ENCODE data around the gene CORO1C. TPM values are rescaled to one million over a fixed set of nuclear protein-coding genes. Genes with fewer than 3 reads are reported as not detected.
A peak's percentile ranks its signal among the peaks of the same experiment; 100 is the strongest.

The CORO1C gene
- polyA plus RNA-seq, 2 donors: 23.6 to 40.2 TPM

- H3K4me3 ChIP-seq (ENCODE audit: low read depth in 1 of 2, low read length in 2 of 2): no peak overlapping the region
- no peaks in the 10 kb centered on the region for H3K27me3 ChIP-seq (ENCODE audit: control insufficient read depth in 1 of 2, insufficient read depth in 2 of 2, low read length in 2 of 2)
- H3K36me3 ChIP-seq (ENCODE audit: control insufficient read depth in 2 of 2, insufficient read depth in 2 of 2, low read length in 1 of 2): peaks cover 0 to 6% of the 10 kb centered on the region in 2 donors
- H3K9me3 ChIP-seq (ENCODE audit: control insufficient read depth in 2 of 2, insufficient read depth in 1 of 2, low read depth in 1 of 2, low read length in 1 of 2): no peaks in the 10 kb centered on the region
- peak overlapping the region in 1 of 2 donors; percentile 40 for H3K27ac ChIP-seq (ENCODE audit: low read depth in 2 of 2, low read length in 1 of 2)
- WGBS, 2 donors: 63 to 70% methylated on average over 10 of the region's 10 CpGs
- H3K4me1 ChIP-seq (ENCODE audit: control insufficient read depth in 2 of 2, insufficient read depth in 2 of 2, low read length in 1 of 2): peaks cover 5 to 12% of the 10 kb centered on the region in 2 donors
Observed at GRCh38 chr12:108702595-108703320, 28.6 kb downstream of the CORO1C start.

- no peaks in the 10 kb centered on the region for H3K27me3 ChIP-seq (ENCODE audit: control insufficient read depth in 1 of 2, insufficient read depth in 2 of 2, low read length in 2 of 2)
- H3K4me3 ChIP-seq (ENCODE audit: low read depth in 1 of 2, low read length in 2 of 2): no peak overlapping the region
- 22 to 42% methylated on average over 5 of the region's 5 CpGs for WGBS, 2 donors
- peaks cover 5 to 12% of the 10 kb centered on the region in 2 donors for H3K4me1 ChIP-seq (ENCODE audit: control insufficient read depth in 2 of 2, insufficient read depth in 2 of 2, low read length in 1 of 2)
- no peaks in the 10 kb centered on the region for H3K9me3 ChIP-seq (ENCODE audit: control insufficient read depth in 2 of 2, insufficient read depth in 1 of 2, low read depth in 1 of 2, low read length in 1 of 2)
- peaks cover 0 to 6% of the 10 kb centered on the region in 2 donors for H3K36me3 ChIP-seq (ENCODE audit: control insufficient read depth in 2 of 2, insufficient read depth in 2 of 2, low read length in 1 of 2)
- H3K27ac ChIP-seq (ENCODE audit: low read depth in 2 of 2, low read length in 1 of 2): peak overlapping the region; percentile 66 to 79
Observed at GRCh38 chr12:108701779-108702441, 29.4 kb downstream of the CORO1C start.

- Histone ChIP-seq H3K27me3 (ENCODE audit: control insufficient read depth in 1 of 2, insufficient read depth in 2 of 2, low read length in 2 of 2) (no peaks in the 10 kb centered on the region), H3K4me3 (ENCODE audit: low read depth in 1 of 2, low read length in 2 of 2) (no peak overlapping the region), H3K4me1 (ENCODE audit: control insufficient read depth in 2 of 2, insufficient read depth in 2 of 2, low read length in 1 of 2) (peaks cover 5 to 12% of the 10 kb centered on the region in 2 donors), H3K36me3 (ENCODE audit: control insufficient read depth in 2 of 2, insufficient read depth in 2 of 2, low read length in 1 of 2) (peaks cover 0 to 6% of the 10 kb centered on the region in 2 donors), H3K9me3 (ENCODE audit: control insufficient read depth in 2 of 2, insufficient read depth in 1 of 2, low read depth in 1 of 2, low read length in 1 of 2) (no peaks in the 10 kb centered on the region), H3K27ac (ENCODE audit: low read depth in 2 of 2, low read length in 1 of 2) (peak overlapping the region; percentile 49 to 66)
- WGBS, 2 donors: 51 to 71% methylated on average over 12 of the region's 12 CpGs
Observed at GRCh38 chr12:108700833-108701541, 30.3 kb downstream of the CORO1C start.

- WGBS, 2 donors: 66 to 76% methylated on average over 3 of the region's 3 CpGs
- Histone ChIP-seq H3K27ac (ENCODE audit: low read depth in 2 of 2, low read length in 1 of 2) (peak overlapping the region; percentile 14 to 55), H3K4me3 (ENCODE audit: low read depth in 1 of 2, low read length in 2 of 2) (no peak overlapping the region), H3K9me3 (ENCODE audit: control insufficient read depth in 2 of 2, insufficient read depth in 1 of 2, low read depth in 1 of 2, low read length in 1 of 2) (no peaks in the 10 kb centered on the region), H3K4me1 (ENCODE audit: control insufficient read depth in 2 of 2, insufficient read depth in 2 of 2, low read length in 1 of 2) (peaks cover 6 to 13% of the 10 kb centered on the region in 2 donors), H3K27me3 (ENCODE audit: control insufficient read depth in 1 of 2, insufficient read depth in 2 of 2, low read length in 2 of 2) (no peaks in the 10 kb centered on the region), H3K36me3 (ENCODE audit: control insufficient read depth in 2 of 2, insufficient read depth in 2 of 2, low read length in 1 of 2) (peaks cover 0 to 6% of the 10 kb centered on the region in 2 donors)
Observed at GRCh38 chr12:108699955-108700563, 31.3 kb downstream of the CORO1C start.

- Histone ChIP-seq H3K27ac (ENCODE audit: low read depth in 2 of 2, low read length in 1 of 2) (peak overlapping the region; percentile 21 to 55), H3K27me3 (ENCODE audit: control insufficient read depth in 1 of 2, insufficient read depth in 2 of 2, low read length in 2 of 2) (no peaks in the 10 kb centered on the region), H3K36me3 (ENCODE audit: control insufficient read depth in 2 of 2, insufficient read depth in 2 of 2, low read length in 1 of 2) (peaks cover 0 to 6% of the 10 kb centered on the region in 2 donors), H3K4me3 (ENCODE audit: low read depth in 1 of 2, low read length in 2 of 2) (no peak overlapping the region), H3K9me3 (ENCODE audit: control insufficient read depth in 2 of 2, insufficient read depth in 1 of 2, low read depth in 1 of 2, low read length in 1 of 2) (no peaks in the 10 kb centered on the region), H3K4me1 (ENCODE audit: control insufficient read depth in 2 of 2, insufficient read depth in 2 of 2, low read length in 1 of 2) (peaks cover 8 to 11% of the 10 kb centered on the region in 2 donors)
- WGBS, 2 donors: 50 to 53% methylated on average over 1 of the region's 1 CpG
Observed at GRCh38 chr12:108697905-108698304, 33.4 kb downstream of the CORO1C start.

GRCh38 chr12:108696996-108697290 is 34.4 kb downstream of the CORO1C start:
- Histone ChIP-seq H3K9me3 (ENCODE audit: control insufficient read depth in 2 of 2, insufficient read depth in 1 of 2, low read depth in 1 of 2, low read length in 1 of 2) (no peaks in the 10 kb centered on the region), H3K4me1 (ENCODE audit: control insufficient read depth in 2 of 2, insufficient read depth in 2 of 2, low read length in 1 of 2) (peaks cover 5 to 10% of the 10 kb centered on the region in 2 donors), H3K27ac (ENCODE audit: low read depth in 2 of 2, low read length in 1 of 2) (peak overlapping the region in 1 of 2 donors; percentile 90), H3K36me3 (ENCODE audit: control insufficient read depth in 2 of 2, insufficient read depth in 2 of 2, low read length in 1 of 2) (peaks cover 0 to 2% of the 10 kb centered on the region in 2 donors), H3K27me3 (ENCODE audit: control insufficient read depth in 1 of 2, insufficient read depth in 2 of 2, low read length in 2 of 2) (no peaks in the 10 kb centered on the region), H3K4me3 (ENCODE audit: low read depth in 1 of 2, low read length in 2 of 2) (no peak overlapping the region)
- 30 to 68% methylated on average over 2 of the region's 2 CpGs for WGBS, 2 donors

GRCh38 chr12:108696111-108696995 is 35.0 kb downstream of the CORO1C start:
- Histone ChIP-seq H3K36me3 (ENCODE audit: control insufficient read depth in 2 of 2, insufficient read depth in 2 of 2, low read length in 1 of 2) (peaks cover 0 to 2% of the 10 kb centered on the region in 2 donors), H3K27ac (ENCODE audit: low read depth in 2 of 2, low read length in 1 of 2) (peak overlapping the region; percentile 90 to 94), H3K27me3 (ENCODE audit: control insufficient read depth in 1 of 2, insufficient read depth in 2 of 2, low read length in 2 of 2) (no peaks in the 10 kb centered on the region), H3K4me3 (ENCODE audit: low read depth in 1 of 2, low read length in 2 of 2) (no peak overlapping the region), H3K9me3 (ENCODE audit: control insufficient read depth in 2 of 2, insufficient read depth in 1 of 2, low read depth in 1 of 2, low read length in 1 of 2) (no peaks in the 10 kb centered on the region), H3K4me1 (ENCODE audit: control insufficient read depth in 2 of 2, insufficient read depth in 2 of 2, low read length in 1 of 2) (peaks cover 5 to 11% of the 10 kb centered on the region in 2 donors)
- WGBS, 2 donors: 28 to 48% methylated on average over 9 of the region's 9 CpGs

GRCh38 chr12:108694812-108695278 is 36.5 kb downstream of the CORO1C start:
- WGBS, 2 donors: 43 to 49% methylated on average over 2 of the region's 2 CpGs
- H3K4me3 ChIP-seq (ENCODE audit: low read depth in 1 of 2, low read length in 2 of 2): no peak overlapping the region
- H3K27me3 ChIP-seq (ENCODE audit: control insufficient read depth in 1 of 2, insufficient read depth in 2 of 2, low read length in 2 of 2): no peaks in the 10 kb centered on the region
- H3K4me1 ChIP-seq (ENCODE audit: control insufficient read depth in 2 of 2, insufficient read depth in 2 of 2, low read length in 1 of 2): peaks cover 3 to 17% of the 10 kb centered on the region in 2 donors
- no peaks in the 10 kb centered on the region for H3K9me3 ChIP-seq (ENCODE audit: control insufficient read depth in 2 of 2, insufficient read depth in 1 of 2, low read depth in 1 of 2, low read length in 1 of 2)
- peak overlapping the region; percentile 56 to 82 for H3K27ac ChIP-seq (ENCODE audit: low read depth in 2 of 2, low read length in 1 of 2)
- peaks cover 0 to 2% of the 10 kb centered on the region in 2 donors for H3K36me3 ChIP-seq (ENCODE audit: control insufficient read depth in 2 of 2, insufficient read depth in 2 of 2, low read length in 1 of 2)

Measured in esophagus (tissue), 2 donors.